HS-5 (cell line): ENCODE data around the gene TNN.
"Not testable (repeated sequence)": the region's sequence is repeated elsewhere in the genome, so short reads cannot be mapped to it uniquely, and the experiment has no call there.

Experiments
- DNase-seq: peaks from one replicate; pipeline ENCODE4 v3.0.0-alpha.2; 2012; ENCODE audit warnings: low read depth

The TNN gene

DNA sequence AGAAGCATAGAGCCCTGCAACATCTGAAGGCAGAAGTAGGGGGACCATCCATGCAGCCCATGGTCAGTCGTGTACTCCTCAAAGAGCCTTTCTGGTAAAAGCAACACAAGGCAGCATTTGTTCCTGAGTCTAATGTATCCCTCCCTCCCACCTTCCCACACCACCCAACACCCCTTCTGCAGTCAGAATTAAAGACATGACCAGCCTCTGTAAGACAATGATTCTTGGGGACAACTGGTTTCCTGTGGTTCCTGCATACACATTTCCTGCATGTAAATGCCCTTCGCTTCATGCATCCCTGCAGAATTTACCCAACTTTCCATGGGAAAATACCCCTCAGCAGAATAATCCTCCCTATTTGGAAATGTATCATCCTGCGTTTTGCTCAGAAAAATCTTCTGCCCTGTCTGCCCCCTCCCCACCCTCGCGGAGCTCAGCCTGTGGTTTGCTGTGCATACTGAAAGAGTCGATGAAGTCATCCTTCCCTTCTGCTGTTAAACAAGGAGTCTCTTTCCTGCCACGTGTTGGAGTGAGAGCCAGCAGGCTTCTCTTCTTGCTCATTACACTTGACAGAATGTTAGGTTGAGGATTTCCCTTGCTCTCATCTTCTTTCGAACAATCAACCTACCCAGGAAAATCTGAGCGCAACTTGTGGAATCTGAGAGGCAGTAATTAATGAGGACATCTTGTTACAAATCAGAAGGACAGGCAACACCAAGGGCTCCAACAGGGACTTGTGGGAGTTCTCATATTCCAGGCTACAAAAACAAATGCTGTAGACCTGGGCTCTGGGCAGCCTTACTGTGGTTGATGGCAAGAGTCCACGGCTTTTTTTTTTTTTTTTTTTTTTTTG is 4.7 kb downstream of the TNN start:
- peak; percentile 6 for DNase-seq

- DNase-seq: no peak
These were observed 5.4 kb downstream of the TNN start for GRCh38 chr1:175073061-175073460.

GRCh38 chr1:175073633-175074032 is 6.0 kb downstream of the TNN start:
- no peak for DNase-seq

DNA sequence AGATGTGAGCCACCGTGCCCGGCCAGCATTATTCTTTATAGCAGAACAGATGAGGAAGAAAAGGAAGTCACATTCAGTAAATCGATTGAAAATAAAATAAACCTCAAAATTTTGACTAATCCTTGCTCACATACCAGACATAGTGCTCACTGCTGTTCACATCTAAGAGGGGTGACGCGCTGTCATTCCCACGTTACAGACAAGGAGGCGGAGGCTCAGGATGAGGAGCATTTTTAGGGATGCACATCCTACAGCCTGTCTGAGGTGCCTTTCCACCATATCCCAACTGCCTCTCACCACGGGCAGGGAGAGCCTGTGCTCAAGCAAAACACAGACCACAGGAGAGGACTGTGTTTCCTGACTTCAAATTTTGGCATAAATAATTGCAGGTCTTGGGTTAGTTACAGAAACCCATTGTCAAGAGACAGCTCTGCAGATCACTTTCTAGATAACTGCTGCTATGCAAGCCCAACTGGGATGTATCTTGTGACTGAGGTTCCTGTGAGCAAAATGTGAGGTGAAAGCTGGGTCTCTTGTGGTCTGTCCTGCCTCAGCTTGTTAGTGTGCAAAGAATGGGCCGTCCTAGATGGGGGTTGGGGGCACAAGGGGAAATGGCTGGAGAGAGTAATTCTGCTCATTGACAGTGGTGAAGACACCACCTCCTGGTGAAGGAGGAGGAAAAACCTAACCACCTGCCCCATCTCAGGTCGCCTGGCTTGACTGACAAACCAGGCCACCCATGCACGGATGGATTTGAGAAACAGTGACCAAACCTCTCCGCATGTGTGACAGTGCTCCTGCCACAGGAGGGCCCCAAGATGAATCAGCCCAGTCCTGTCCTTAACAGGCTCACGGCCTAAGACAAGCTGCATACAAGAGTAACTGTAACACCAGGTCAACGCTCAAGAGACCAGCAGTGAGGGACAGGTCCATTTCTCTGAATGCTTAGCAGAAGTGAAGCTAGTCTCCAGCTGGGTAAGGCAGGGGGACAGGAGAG is 8.2 kb downstream of the TNN start:
- DNase-seq: no peak

- no peak for DNase-seq
These were observed 9.9 kb downstream of the TNN start for GRCh38 chr1:175077356-175078030.

GRCh38 chr1:175078629-175079028 is 11.0 kb downstream of the TNN start:
- no peak for DNase-seq

DNA sequence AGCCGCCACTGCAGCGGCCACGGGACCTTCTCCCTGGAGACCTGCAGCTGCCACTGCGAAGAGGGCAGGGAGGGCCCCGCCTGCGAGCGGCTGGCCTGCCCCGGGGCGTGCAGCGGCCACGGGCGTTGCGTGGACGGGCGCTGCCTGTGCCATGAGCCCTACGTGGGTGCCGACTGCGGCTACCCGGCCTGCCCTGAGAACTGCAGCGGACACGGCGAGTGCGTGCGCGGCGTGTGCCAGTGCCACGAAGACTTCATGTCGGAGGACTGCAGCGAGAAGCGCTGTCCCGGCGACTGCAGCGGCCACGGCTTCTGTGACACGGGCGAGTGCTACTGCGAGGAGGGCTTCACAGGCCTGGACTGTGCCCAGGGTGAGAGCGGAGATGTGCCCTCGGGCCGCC is 11.7 kb downstream of the TNN start:
- no peak for DNase-seq

- no peak for DNase-seq
These were observed 12.4 kb downstream of the TNN start for GRCh38 chr1:175080030-175080429.

- no peak for DNase-seq
These were observed 14.3 kb downstream of the TNN start for GRCh38 chr1:175081983-175082382.

- DNase-seq: no peak
These were observed 20.9 kb downstream of the TNN start for GRCh38 chr1:175088525-175088951.

GRCh38 chr1:175089136-175089718 is 21.6 kb downstream of the TNN start:
- no peak for DNase-seq

GRCh38 chr1:175090780-175091179 is 23.1 kb downstream of the TNN start:
- DNase-seq: no peak

DNA sequence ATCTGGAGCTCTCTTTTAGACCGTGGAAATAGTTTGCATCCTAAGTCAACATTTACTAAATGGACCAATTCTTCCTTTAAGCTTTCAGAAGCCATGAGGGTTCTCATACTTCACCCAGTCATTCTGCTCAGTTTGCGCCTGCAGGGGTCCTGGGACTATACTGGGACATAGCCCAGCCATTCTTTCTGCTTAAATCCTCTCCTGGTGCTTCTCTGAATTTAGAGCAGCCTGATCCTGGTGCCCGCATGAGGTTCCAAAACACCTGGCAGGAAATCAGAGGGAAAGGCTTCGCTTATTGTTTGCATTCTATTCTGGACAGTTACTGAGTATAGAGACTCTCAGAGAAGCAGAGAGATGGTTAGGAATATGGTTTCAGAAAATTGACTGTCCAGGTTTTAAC is 27.0 kb downstream of the TNN start:
- no peak for DNase-seq

GRCh38 chr1:175095069-175095468 is 27.4 kb downstream of the TNN start:
- no peak for DNase-seq

DNA sequence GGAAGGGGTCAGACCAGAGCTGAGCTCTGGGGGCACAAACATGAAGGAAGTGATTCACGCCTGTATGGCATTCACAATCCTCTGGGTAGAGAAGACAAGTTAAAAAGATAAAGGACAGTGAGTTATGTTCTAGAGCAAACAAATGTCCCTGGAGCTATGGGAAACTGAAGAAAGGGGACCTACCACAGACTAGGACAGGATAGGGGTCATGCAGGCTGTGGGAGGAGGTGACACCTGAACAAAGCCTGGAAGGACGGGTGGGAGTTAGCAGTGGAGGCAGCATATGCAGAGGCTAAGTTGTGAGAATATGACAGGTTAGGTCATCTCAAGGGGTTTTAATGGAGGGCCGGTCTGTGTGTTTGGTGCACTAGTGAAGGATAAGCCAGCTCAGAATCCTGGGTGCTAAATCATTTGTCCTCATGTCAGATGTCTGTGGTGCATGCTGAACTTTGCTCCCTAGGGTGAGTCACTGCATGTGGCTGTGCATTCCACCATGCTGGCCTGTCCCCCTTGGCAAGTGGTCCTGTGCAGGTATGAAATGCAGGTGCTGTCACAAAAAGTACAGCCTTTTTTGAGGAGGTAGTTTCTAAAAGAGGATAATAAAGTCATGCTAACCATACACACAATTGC is 28.5 kb downstream of the TNN start:
- DNase-seq: no peak

GRCh38 chr1:175097361-175097760 is 29.7 kb downstream of the TNN start:
- no peak for DNase-seq

DNA sequence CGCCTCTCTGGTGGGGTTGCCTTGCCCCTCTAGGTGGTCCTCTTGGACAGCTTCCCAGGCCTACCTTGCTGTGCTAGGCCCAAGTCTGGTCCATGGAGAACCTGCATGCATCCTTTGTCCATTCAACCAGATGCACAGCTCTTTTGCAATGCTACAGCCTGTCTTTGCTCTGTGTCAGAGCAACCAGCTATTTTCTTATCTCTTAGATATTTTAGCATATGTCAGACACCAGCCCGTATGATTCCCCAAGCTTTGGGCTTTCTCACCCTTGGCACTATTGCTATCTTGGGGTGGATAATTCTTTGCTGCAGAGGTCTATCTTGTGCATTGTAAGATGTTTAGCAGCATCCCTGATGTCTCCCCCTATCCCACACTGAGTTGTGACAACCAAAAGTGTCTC is 32.3 kb downstream of the TNN start:
- DNase-seq: no peak

GRCh38 chr1:175102166-175102565 is 34.5 kb downstream of the TNN start:
- not testable (repeated sequence) for DNase-seq

- DNase-seq: not testable (repeated sequence)
These were observed 38.9 kb downstream of the TNN start for GRCh38 chr1:175106536-175106935.

GRCh38 chr1:175108331-175108820 is 40.7 kb downstream of the TNN start:
- DNase-seq: not testable (repeated sequence)

DNA sequence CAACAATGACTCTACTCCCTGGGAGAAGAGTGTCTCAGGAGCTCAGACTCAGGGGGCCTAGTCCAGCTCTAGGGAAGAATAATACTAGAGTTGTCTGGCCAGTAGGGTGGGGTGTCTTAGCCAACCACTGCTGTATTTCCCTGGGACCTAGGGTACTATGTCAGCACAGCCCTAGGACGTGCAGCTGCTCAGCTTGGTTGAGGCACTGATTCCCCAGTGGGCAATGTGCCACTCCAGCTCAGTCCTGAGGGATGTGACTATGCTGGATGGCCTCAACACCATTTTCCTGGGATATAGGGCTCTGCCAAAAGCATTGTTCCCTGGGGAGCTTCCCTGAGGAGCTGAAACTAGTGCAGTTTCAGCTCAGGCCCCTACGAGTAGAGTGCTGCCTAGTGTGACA is 47.4 kb downstream of the TNN start:
- no peak for DNase-seq
